HL-60/S4 treated with phorbol 12-myristate 13-acetate at 8.2 ng/mL for 4 days and 3 days (cell line): ENCODE data around the gene DNAJB1.
"Not testable (repeated sequence)": the region's sequence is repeated elsewhere in the genome, so short reads cannot be mapped to it uniquely, and the experiment has no call there.

Source experiments
- in situ Hi-C: fragments of 300-500 bp; cut with MboI; formaldehyde crosslinking; loops from 2 replicates; pipeline ENCODE4 v1.15.0; 2022; ENCODE audit warnings: low sequenced_read_pairs

The DNAJB1 gene

DNA sequence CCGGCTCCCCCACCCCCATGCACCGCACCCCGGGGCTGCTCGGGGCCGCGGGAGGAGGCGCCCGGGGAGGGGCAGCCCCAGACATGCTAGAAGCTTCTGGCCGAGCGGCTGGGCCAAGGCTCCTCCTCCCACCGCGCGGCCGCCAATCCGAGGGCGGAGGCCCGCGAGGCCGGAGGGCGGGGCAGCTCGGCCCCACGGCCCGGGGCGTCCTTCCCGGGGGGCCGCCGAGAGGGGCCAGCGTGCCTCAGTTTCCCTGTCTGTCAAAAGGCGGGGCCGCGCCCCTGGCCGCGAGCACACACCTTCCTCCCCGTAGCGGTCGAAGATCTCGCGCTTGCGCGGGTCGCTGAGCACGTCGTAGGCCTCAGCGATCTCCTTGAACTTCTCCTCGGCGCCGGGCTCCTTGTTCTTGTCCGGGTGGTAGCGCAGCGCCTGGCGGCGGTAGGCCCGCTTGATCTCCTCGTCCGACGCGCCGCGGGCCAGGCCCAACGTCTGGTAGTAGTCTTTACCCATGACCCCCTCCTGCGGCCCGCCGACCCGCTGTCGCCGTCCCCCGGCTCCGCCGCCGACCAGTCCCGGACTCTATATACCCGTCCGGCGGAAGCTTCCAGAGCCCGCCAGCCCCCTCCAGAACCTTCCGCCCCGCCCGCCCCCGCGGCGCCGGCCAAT, at the start of gene DNAJB1:
Gene DNAJB1 (minus strand): TSS at position 558 of the 666 bp plus-strand sequence. CDS start 48 bp downstream, at position 510.
- in situ Hi-C loops = no loop called here

DNA sequence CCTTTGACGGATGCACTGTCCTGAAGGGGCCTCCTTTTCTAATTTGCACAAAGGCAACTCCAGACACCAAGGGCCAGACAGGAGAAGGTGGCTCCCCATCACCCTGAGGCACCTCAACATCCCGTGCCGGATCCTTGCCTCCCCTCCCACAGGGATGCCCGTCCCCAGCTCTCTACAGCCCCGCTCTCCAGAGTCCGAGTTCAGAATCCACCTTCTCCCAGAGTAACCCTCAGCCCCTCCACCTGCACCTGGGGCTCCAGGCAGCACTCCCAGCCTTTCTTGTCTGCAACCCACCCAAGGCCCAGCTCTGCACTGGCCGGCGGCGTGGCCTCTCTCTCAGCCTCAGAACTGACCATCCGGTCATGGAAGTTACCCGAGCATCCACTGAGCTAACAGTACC, 48.9 kb upstream of the DNAJB1 start:
- in situ Hi-C loops = no loop called here

GRCh38 chr19:14566712-14567077, 48.5 kb upstream of the DNAJB1 start:
- in situ Hi-C loops = no loop called here

GRCh38 chr19:14565765-14566711, 47.8 kb upstream of the DNAJB1 start:
- in situ Hi-C loops = no loop called here

DNA sequence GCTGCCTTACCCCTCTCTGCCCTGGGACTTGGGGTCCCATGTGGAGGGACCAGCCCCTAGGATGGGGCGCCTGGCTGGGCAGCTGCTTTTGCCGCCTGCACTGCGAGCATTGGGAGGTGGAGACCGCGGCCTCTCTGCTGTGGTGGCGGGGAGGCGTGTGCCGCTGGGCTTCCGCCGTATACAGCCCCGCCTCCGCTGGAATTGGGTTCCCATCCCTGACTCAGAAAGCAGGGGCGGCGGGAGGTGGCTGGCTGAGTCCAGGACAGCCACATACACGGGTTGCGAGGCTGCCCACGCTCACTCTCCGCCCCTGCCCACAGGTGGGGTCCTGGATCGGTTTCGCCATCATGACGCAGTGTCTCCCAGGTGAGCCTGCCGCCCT, 47.1 kb upstream of the DNAJB1 start:
- in situ Hi-C loops = no loop called here

GRCh38 chr19:14564652-14565297, 46.6 kb upstream of the DNAJB1 start:
- in situ Hi-C loops = not testable (repeated sequence)

- in situ Hi-C loops = no loop called here
Measured at GRCh38 chr19:14563989-14564651, 45.9 kb upstream of the DNAJB1 start.

DNA sequence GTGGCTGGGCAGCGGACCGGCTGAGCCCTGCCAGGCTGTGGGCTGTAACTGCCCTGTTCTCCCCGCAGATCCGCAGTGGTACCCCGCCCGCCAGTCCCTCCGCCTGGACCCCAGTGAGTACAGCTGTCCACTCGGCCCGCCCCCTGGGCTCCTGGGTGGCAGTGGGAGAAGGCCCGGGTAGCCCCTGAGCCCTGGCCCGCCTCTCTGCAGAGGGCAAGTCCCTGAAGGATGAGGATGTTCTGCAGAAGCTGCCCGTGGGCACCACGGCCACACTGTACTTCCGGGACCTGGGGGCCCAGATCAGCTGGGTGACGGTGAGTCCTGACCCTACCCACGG, 45.4 kb upstream of the DNAJB1 start:
- in situ Hi-C loops = no loop called here

DNA sequence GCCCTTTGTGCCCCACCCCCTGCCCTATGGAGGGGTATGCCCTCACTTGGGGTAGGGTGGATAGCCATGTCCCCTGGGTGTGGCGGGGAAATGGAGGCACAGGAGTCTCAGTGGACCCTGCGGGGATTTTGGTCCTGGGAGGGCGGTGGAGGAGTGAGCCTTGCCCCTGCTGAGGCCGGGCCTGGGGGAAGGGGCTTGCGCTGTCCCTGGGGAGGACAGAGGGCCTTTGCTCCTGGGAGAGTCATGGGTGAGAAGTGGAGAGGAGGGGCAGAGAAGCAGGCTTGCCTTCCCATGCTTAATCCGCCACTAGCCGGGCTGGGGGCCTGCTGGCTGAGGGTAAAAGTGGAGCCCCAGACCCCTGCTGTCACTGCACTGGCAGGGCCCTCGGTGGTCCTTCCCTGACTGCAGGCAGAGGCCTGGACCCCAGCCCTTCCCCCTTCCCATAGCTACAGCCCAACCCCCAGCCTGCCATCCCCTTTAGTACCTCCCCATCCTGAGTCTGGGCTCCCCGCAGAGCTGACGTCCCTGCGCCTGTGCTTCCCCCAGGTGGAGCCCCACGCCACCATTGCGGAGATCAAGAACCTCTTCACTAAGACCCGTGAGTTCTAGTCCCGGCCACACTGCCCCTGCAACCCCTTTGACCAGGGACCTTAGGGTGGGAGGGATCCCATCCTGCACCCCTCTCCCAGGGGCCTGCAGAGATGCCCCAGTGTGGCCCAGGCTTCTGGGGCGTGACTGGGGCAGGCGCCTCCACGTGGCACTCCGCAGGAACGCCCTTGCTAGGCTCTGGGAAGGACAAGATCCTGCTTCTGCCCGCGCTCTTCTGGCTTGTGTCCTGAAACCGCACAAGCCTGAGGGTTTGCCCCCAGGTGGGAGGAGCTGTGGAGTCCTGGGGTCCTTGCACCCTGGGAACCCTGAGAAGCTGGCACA, 44.7 kb upstream of the DNAJB1 start:
- in situ Hi-C loops = no loop called here

DNA sequence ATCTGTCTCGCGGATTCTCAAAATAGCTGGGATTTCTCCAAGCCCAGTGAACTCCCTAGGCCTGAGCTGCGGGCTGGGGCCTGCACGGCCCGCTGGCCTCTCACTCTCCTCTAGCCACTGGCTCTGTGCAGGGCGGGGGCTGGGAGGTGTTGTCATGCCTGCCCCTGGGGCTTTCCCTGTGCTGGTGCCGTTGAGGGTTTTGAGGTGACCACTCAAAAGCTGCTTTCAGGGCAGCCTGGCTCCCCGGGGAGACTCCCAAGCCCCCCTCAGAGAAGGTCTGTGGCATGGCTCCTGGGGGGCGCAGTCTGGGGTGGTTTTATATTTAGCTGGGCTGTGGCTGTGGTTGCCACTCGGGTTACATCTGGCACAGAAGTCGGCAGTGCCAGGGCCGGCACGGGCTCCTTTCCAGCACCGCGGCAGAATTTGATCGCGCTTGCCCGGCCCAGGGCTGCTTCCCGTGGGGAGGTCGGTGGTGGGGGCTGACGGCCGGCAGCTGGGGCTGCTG, 43.7 kb upstream of the DNAJB1 start:
- in situ Hi-C loops = no loop called here

DNA sequence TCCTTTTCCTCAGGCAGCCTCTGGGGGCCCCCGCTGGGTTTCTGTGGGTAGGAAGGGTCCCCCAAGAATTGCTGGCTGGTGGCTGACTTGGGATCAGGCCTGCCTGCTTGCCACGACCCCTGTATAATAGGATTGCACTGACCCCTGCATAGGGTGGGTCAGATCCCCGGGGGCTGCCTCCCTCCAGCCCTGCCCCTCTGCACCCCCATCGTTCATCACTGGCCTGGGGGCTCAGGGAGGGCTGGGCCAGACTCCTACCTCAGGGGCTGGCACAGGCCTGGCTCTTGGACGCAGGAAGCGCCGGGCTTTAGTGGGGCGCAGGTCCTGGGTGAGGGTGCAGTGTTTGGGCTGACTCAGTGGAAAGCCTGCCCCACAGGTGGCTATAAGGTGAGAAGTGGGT, 43.1 kb upstream of the DNAJB1 start:
- in situ Hi-C loops = no loop called here

DNA sequence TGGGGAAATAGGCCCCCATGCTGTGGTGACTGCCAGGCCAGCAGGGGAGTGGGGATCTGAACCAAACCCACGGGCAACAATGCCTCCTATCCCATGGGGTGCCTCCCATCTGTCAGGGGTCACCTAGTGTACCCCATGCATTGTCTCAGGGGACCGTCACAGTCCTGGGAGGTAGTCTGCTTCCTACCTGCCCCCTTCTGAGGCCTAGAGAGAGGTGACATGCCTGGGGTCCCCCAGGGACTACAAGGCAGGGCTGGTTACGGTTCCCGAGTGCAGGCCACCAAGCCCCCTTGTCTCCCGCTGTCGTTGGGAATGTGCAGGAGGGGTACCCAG, 42.5 kb upstream of the DNAJB1 start:
- in situ Hi-C loops = no loop called here

DNA sequence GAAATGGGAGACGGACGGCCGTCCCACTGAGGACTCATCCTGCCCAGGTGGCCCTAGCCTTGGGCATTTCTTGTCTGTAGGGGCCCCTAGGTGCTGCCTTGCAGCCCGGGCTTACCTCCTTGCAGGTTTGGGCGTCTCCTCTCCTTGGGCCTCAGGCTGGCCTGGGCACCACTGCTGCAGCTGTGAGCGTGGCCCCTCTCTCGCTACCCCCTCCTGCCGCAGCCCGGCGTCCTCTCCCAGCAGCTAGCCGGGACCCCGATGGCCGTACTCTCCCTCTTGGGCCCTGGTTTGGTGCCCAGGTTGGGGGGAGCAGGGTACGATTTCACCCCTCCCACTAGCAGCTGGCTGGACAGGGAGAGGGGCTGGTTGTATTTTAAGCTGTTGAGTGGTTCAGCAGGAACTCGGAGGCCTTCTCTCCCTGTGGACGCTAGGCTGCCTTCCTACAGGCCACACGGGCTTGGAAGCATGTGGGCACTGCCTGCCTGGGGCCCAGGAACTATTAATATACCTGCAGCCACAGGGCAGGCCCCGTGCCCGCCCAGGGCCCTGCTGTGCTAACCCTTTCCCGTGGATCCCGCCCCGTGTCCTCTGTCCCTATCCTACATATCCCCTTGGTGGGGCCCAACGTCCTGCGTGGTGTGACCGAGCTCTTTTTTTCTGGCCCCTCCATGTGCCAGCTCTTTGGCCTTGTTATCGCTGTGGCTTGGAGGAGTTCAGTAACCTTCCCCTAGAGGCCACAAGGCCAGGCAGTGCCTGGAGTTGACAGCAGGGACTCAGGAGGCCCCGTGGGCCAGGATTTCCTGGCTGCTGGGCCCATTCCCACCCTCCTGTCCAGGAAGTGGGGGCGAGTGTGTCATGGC, 41.9 kb upstream of the DNAJB1 start:
- in situ Hi-C loops = no loop called here

DNA sequence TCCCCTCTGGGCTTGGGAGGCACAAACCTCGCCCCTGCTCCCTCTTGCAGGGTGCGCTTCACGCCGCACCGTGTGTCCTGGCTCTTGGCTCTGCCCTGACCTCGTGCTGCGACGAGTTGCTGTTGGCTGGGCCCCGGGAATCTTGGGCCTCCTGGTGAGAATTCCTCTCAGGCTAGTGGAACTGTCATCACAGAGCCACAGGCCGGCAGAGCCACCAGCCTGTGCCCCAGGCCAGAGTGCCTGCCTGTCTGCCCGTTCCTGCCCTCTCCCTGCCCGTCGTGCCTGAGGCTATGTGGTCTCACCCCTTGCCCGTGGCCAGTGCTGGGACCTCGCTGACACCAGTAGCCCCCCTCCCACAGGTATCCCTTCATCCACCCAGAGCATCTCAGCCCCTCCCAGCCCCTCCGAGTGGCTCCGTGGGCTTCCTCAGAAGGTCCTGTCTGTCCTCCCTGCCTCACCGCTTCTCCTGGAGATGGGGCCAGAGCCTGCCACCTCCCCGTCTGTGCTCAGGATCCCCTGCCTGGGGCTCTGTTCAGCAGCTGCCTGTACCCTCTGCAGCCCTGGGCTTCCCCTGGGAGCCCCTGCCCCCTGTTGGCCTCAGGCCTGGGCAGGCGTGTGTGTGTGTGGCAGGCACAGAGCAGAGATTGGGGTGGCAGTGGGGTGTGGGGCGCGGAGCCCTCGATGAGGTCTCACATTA, 40.3 kb upstream of the DNAJB1 start:
- in situ Hi-C loops = no loop called here

- in situ Hi-C loops = no loop called here
Measured at GRCh38 chr19:14556662-14557188, 38.5 kb upstream of the DNAJB1 start.

DNA sequence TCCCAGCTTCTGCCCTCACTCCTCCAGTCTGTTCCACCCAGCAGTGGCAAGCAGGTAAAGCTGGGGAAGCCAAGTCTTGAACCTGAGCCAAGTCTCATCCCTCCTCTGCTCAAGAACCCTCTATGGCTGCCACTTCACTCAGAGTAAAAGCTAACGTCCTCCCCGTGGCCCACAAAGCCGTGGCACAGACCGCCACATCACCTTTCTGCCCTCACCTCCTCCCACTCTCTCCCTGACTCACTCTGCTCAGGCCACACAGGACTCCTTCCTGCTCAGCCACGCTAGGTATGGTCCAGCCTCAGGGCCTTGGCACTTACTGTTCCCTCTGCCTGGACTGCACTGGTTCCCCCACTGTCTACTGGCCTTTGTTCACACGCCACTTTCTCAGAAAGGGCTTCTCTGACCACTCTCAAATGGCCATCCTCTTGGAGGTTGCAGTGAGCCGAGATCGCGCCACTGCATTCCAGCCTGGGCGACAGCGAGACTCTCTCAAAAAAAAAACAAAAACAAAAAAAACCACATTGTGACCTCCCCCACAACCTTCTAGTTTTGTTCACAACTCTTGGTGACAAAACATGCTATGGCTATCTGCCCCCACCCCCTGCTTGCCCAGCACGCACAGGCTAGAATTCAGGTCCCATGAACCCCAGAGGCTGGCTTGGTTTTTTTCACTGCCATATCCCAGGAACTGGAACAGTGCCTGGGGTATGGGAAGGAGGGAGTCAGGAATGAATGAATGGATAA, 37.9 kb upstream of the DNAJB1 start:
- in situ Hi-C loops = no loop called here

DNA sequence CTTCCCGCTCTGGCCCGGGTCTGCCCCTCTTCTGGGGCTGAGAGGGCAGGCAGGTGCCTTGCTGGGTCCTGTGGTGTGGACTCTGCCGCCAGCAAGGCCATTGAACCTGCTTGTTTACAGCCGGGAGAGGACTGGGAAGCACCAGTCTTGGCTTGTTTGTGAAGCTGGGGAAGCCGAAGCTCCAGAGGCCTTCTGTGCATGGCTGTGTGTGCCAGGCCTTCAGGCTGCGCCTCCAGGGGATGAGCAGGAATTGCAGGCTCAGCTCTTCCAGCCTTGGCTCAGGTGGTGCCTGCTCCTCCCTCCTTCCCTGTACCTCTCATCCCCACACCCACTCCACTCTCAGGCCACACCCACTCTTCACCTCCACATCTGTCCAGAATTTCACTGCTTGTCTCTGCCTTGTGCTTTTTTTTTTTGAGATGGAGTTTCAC, 36.2 kb upstream of the DNAJB1 start:
- in situ Hi-C loops = no loop called here

GRCh38 chr19:14553939-14554243, 35.7 kb upstream of the DNAJB1 start:
- in situ Hi-C loops = no loop called here
